IMR-90 (cell line): Measurements from ENCODE around the gene TBX15. TPM values are rescaled to one million over a fixed set of nuclear protein-coding genes. Genes with fewer than 3 reads are reported as not detected.

ENCODE experiments used
- ATAC-seq: fragments of 200-7000 bp; cut with Tn5 transposase; 2 replicates; pipeline ENCODE4 v1.9.1; 2020; ENCODE audit warnings: low read depth, mild to moderate bottlenecking, moderate library complexity
- BruUV-seq: library from RNA; stranded (reverse); fragments of 400-500 nt; replicated peaks from 2 replicates; lab custom pipeline; 2021; lab: Mats Ljungman, UMichigan
- CTCF ChIA-PET: fragments of 300-600 bp; formaldehyde crosslinking; extraction: SDS; loops from one replicate; lab custom pipeline; 2021; ENCODE audit warnings: antibody characterized with exemption; lab: Yijun Ruan, JAX
- POLR2A ChIA-PET: fragments of 300-600 bp; sonication (Branson Sonifier 250); formaldehyde crosslinking; loops from one replicate; lab custom pipeline; 2022; ENCODE audit warnings: antibody characterized with exemption; ENCODE audit not compliant: unreplicated experiment; lab: Charles Lee
- DNase-seq: peaks from one replicate; pipeline ENCODE4 v3.0.0; 2013
- H2AFZ ChIP-seq: replicated peaks from 2 replicates; pipeline ENCODE3; 2013; ENCODE audit warnings: low read length, mild to moderate bottlenecking; ENCODE audit not compliant: poor library complexity
- H2AK5ac ChIP-seq: 2 replicates; pipeline ENCODE4 v1.6.1; 2013; ENCODE audit warnings: low read depth, low read length, inconsistent platforms
- H2AK9ac ChIP-seq: replicated peaks from 2 replicates; pipeline ENCODE3; 2013; ENCODE audit warnings: mild to moderate bottlenecking, low read depth, low read length, moderate library complexity; ENCODE audit not compliant: poor library complexity
- H2BK120ac ChIP-seq: 2 replicates; pipeline ENCODE4 v1.6.1; 2013; ENCODE audit warnings: low read depth, low read length, inconsistent platforms
- H2BK15ac ChIP-seq: 3 replicates; pipeline ENCODE4 v1.6.1; 2013; ENCODE audit warnings: low read depth, low read length, inconsistent platforms
- H2BK20ac ChIP-seq: 2 replicates; pipeline ENCODE4 v1.6.1; 2013; ENCODE audit warnings: low read depth, mild to moderate bottlenecking, inconsistent platforms, low read length, moderate library complexity
- H2BK5ac ChIP-seq: 2 replicates; pipeline ENCODE4 v1.6.1; 2013; ENCODE audit warnings: mild to moderate bottlenecking, low read depth, low read length, inconsistent platforms; ENCODE audit not compliant: poor library complexity, severe bottlenecking
- H3K14ac ChIP-seq: replicated peaks from 2 replicates; pipeline ENCODE4 v1.6.1; 2013; ENCODE audit warnings: low read depth, low read length, inconsistent platforms
- H3K18ac ChIP-seq: 2 replicates; pipeline ENCODE4 v1.6.1; 2013; ENCODE audit warnings: low read depth, low read length, control low read depth
- H3K23ac ChIP-seq: 2 replicates; pipeline ENCODE4 v1.6.1; 2013; ENCODE audit warnings: low read depth, low read length, inconsistent platforms
- H3K27ac ChIP-seq: 2 replicates; pipeline ENCODE4 v1.5.1; 2013; ENCODE audit warnings: mild to moderate bottlenecking, control low read depth, low read length; ENCODE audit not compliant: insufficient read depth
- H3K27me3 ChIP-seq: 2 replicates; pipeline ENCODE4 v1.6.1; 2013; ENCODE audit warnings: low read length; ENCODE audit not compliant: control insufficient read depth, insufficient read depth
- H3K36me3 ChIP-seq: 2 replicates; pipeline ENCODE4 v1.6.1; 2013; ENCODE audit warnings: low read length, mixed read lengths; ENCODE audit not compliant: control insufficient read depth, insufficient read depth
- H3K4ac ChIP-seq: 2 replicates; pipeline ENCODE4 v1.6.1; 2013; ENCODE audit warnings: low read depth, low read length, inconsistent platforms
- H3K4me1 ChIP-seq: 2 replicates; pipeline ENCODE4 v1.6.1; 2013; ENCODE audit warnings: low read length, mixed read lengths; ENCODE audit not compliant: control insufficient read depth, insufficient read depth
- H3K4me2 ChIP-seq: 2 replicates; pipeline ENCODE4 v1.6.1; 2013; ENCODE audit warnings: low read depth, mild to moderate bottlenecking, control low read depth, low read length, moderate library complexity
- H3K4me3 ChIP-seq: 2 replicates; pipeline ENCODE4 v1.5.1; 2013; ENCODE audit warnings: low read depth, mild to moderate bottlenecking, control low read depth, low read length, moderate library complexity; ENCODE audit not compliant: insufficient read depth
- H3K56ac ChIP-seq: 2 replicates; pipeline ENCODE4 v1.6.1; 2013; ENCODE audit warnings: low read length, inconsistent platforms; ENCODE audit not compliant: insufficient read depth; ENCODE audit errors: extremely low read depth
- H3K79me1 ChIP-seq, 2 experiments: 2 replicates each; pipeline ENCODE4 v1.6.1; 2013; ENCODE audit warnings: low read length in 2 of 2, inconsistent platforms in 1 of 2, low read depth in 1 of 2
- H3K9ac ChIP-seq: 2 replicates; pipeline ENCODE4 v1.6.1; 2013; ENCODE audit warnings: low read depth, low read length, control low read depth
- H3K9me1 ChIP-seq: 2 replicates; pipeline ENCODE4 v1.6.1; 2013; ENCODE audit warnings: low read length, inconsistent platforms; ENCODE audit not compliant: insufficient read depth
- H3K9me3 ChIP-seq: 2 replicates; pipeline ENCODE4 v1.6.1; 2013; ENCODE audit warnings: low read length; ENCODE audit not compliant: control insufficient read depth, insufficient read depth
- H4K20me1 ChIP-seq: 2 replicates; pipeline ENCODE4 v1.6.1; 2013; ENCODE audit warnings: low read length, inconsistent platforms; ENCODE audit not compliant: insufficient read depth
- H4K5ac ChIP-seq: 2 replicates; pipeline ENCODE4 v1.6.1; 2013; ENCODE audit warnings: mild to moderate bottlenecking, low read depth, low read length, control low read depth
- H4K8ac ChIP-seq, 2 experiments: 2 replicates each; pipeline ENCODE4 v1.6.1; 2013; ENCODE audit warnings: low read depth in 2 of 2, low read length in 2 of 2, control low read depth in 1 of 2, inconsistent platforms in 1 of 2
- H4K91ac ChIP-seq: 2 replicates; pipeline ENCODE4 v1.6.1; 2013; ENCODE audit warnings: low read depth, low read length, inconsistent platforms; ENCODE audit not compliant: insufficient read depth
- BHLHE40 ChIP-seq: fragments of 150-350 bp; IDR thresholded peaks from 2 replicates; pipeline ENCODE4 v1.6.1; 2016; ENCODE audit warnings: mild to moderate bottlenecking, low read depth, low read length
- CEBPB ChIP-seq: IDR thresholded peaks from 2 replicates; pipeline ENCODE4 v1.6.1; 2012; ENCODE audit warnings: low read depth, low read length, improper control_type of control experiment
- CHD1 ChIP-seq: IDR thresholded peaks from 2 replicates; pipeline ENCODE4 v1.6.1; 2012; ENCODE audit warnings: low read depth, low read length, improper control_type of control experiment
- ELK1 ChIP-seq: fragments of 150-350 bp; IDR thresholded peaks from 2 replicates; pipeline ENCODE4 v1.6.1; 2016; ENCODE audit warnings: low read depth, mild to moderate bottlenecking, low read length, moderate library complexity, borderline replicate concordance
- FOS ChIP-seq: fragments of 150-350 bp; IDR thresholded peaks from 2 replicates; pipeline ENCODE4 v1.6.1; 2016; ENCODE audit warnings: low read depth, low read length
- MAFK ChIP-seq: IDR thresholded peaks from 2 replicates; pipeline ENCODE4 v1.6.1; 2012; ENCODE audit warnings: low read depth, low read length, improper control_type of control experiment
- MAZ ChIP-seq: IDR thresholded peaks from 2 replicates; pipeline ENCODE4 v1.6.1; 2012; ENCODE audit warnings: low read depth, mild to moderate bottlenecking, low read length, improper control_type of control experiment, moderate library complexity, borderline replicate concordance
- MXI1 ChIP-seq: IDR thresholded peaks from 2 replicates; pipeline ENCODE4 v1.6.1; 2012; ENCODE audit warnings: low read depth, mild to moderate bottlenecking, low read length, moderate library complexity, borderline replicate concordance
- POLR2A ChIP-seq: IDR thresholded peaks from 2 replicates; pipeline ENCODE4 v1.6.1; 2012; ENCODE audit warnings: mild to moderate bottlenecking, low read depth, low read length
- RAD21 ChIP-seq: IDR thresholded peaks from 2 replicates; pipeline ENCODE4 v1.6.1; 2012; ENCODE audit warnings: low read length, improper control_type of control experiment
- RCOR1 ChIP-seq: IDR thresholded peaks from 2 replicates; pipeline ENCODE4 v1.6.1; 2012; ENCODE audit warnings: mild to moderate bottlenecking, low read length, improper control_type of control experiment; ENCODE audit not compliant: insufficient replicate concordance
- RFX5 ChIP-seq: IDR thresholded peaks from 2 replicates; pipeline ENCODE4 v1.8.0; 2012; ENCODE audit warnings: low read depth, mild to moderate bottlenecking, low read length, moderate library complexity
- SMC3 ChIP-seq: fragments of 150-350 bp; IDR thresholded peaks from 2 replicates; pipeline ENCODE4 v1.6.1; 2016; ENCODE audit warnings: low read depth, mild to moderate bottlenecking, antibody characterized with exemption, low read length, moderate library complexity
- WGBS, 2 experiments: methylation state at CpG; one replicate each; pipeline versions ENCODE4 v1.1.5 to v1.1.7; 2013; ENCODE audit warnings: missing lambda C conversion rate in 2 of 2; ENCODE audit not compliant: insufficient read length in 1 of 2; ENCODE audit errors: extremely low coverage in 2 of 2; 5-methylcytosine and 5-hydroxymethylcytosine counted together
- dilution Hi-C: fragments of 300-500 bp; cut with HindIII; formaldehyde crosslinking; loops from one replicate; pipeline ENCODE4 v1.14.3; 2018; ENCODE audit warnings: low sequenced_read_pairs; ENCODE audit not compliant: unreplicated experiment
- in situ Hi-C: fragments of 300-500 bp; cut with MboI; formaldehyde crosslinking; loops from 3 replicates; pipeline ENCODE4 v1.14.3; 2019; ENCODE audit warnings: low sequenced_read_pairs, inconsistent platforms, mixed read lengths
- intact Hi-C: fragments of 100-400 bp; cut with micrococcal nuclease; formaldehyde crosslinking; loops from 2 replicates; pipeline ENCODE4 v1.10.0; 2022
- polyA plus RNA-seq, 3 experiments: library from polyadenylated mRNA; depleted of rRNA; stranded (reverse); fragments of >200 nt; gene quantifications; 2 replicates each; pipeline ENCODE4 v1.2.3, GENCODE V29; 2012; ENCODE audit warnings: low replicate concordance in 1 of 3
- total RNA-seq: library from RNA; depleted of rRNA; stranded (reverse); fragments of >200 nt; gene quantifications from 2 replicates; pipeline ENCODE4 v1.2.3, GENCODE V29; 2012
- TF ChIP-seq, protein P1 (sequence below): fragments of 150-350 bp; IDR thresholded peaks from 2 replicates; pipeline ENCODE4 v1.6.1; 2017; ENCODE audit warnings: mild to moderate bottlenecking, antibody characterized with exemption, low read length, low read depth
- TF ChIP-seq, protein P2 (sequence below): conservative IDR thresholded peaks from 2 replicates; pipeline ENCODE4 v1.5.1; 2012; ENCODE audit warnings: mild to moderate bottlenecking, low read depth, low read length, improper control_type of control experiment

The TBX15 gene
- total and polyA plus RNA-seq, 2 of the 4 experiments (the other 2 are of a cell fraction) = not detected

DNA sequence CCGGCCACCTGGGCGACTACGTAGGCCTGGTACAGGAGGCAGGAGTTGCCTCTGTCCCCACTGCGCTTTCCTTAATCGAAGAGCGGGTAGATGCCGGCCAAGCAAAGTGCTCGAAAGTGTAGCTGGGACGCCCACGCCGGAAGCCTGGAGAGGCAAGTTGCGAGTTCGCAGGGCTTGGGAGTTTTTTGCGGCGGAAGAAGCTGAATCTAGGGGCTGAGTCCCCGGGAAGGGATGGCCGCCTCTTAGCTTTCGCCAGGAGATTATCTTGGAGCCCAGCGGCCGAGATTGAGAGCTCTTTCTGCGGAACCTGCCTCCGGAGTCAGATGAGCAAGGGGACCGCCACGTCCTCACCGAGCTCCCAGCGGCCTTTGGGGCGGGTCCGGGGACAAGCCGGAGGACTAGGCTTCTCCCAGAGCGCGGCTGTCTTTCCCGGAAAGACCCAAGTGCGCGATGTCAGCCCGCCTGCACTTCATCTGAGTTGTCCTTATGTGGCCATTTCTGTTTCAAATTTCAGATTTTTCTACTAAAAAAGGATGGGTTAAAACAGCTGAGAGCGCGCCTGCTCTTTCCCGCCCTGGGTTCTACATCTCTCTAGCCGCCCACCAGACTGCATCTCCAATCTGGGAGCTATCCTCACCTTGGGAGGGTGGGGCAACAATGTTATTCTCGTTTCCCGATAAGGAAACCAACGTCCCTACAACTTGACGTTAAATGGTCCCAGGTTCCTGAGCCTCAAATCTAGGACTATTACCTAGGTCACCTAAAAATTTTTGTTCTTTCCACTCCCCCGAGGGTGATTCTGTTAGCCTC is 12.4 kb upstream of the TBX15 start:
- H3K9me1 ChIP-seq = no peaks in the 10 kb centered on the region
- H2AK5ac ChIP-seq = no peak overlapping the region
- H3K27me3 ChIP-seq = peaks cover 94% of the 10 kb centered on the region
- CTCF ChIA-PET = interaction anchor here (0.5 kb wide), 1 partner anchor 26 kb away, joined by 3 read pairs; no protein-coding TSS in a partner anchor
- no peak overlapping the region for H4K91ac ChIP-seq
- no peak overlapping the region for H2BK15ac ChIP-seq
- DNase-seq = no peak
- H2AK9ac ChIP-seq = no peak overlapping the region
- H3K18ac ChIP-seq = no peak overlapping the region
- H2BK20ac ChIP-seq = no peak overlapping the region
- WGBS, 2 experiments = 4% methylated on average over 17 of the region's 44 CpGs; no CpG with 5 or more reads in 1 of the 2 experiments
- H3K9me3 ChIP-seq = peaks cover 16% of the 10 kb centered on the region
- intact Hi-C loops (loop anchor here (10.0 kb wide), 1 partner anchor 134 kb away; no protein-coding TSS in a partner anchor), dilution Hi-C loops (no loop called here), in situ Hi-C loops (no loop called here)
- H3K4me1 ChIP-seq = no peaks in the 10 kb centered on the region; the same call in 1 of the 2 replicates
- no peak overlapping the region for H3K4ac ChIP-seq
- H3K27ac ChIP-seq = no peak overlapping the region
- H4K5ac ChIP-seq = no peak overlapping the region
- no TSS peak for BruUV-seq
- peak overlapping the region; percentile 74 for H2AFZ ChIP-seq
- H2BK120ac ChIP-seq = no peak overlapping the region
- ATAC-seq = no peak
- H3K14ac ChIP-seq = no peak overlapping the region
- H4K20me1 ChIP-seq = no peaks in the 10 kb centered on the region
- no peak overlapping the region for H3K56ac ChIP-seq
- POLR2A ChIA-PET = no interaction called here
- peak overlapping the region; percentile 62 for H3K4me2 ChIP-seq
- no peaks in the 10 kb centered on the region for H3K79me1 ChIP-seq
- H3K9ac ChIP-seq = no peak overlapping the region
- no peak overlapping the region for H2BK5ac ChIP-seq
- H3K36me3 ChIP-seq = no peaks in the 10 kb centered on the region
- H3K23ac ChIP-seq = no peak overlapping the region
- no peak overlapping the region; the same call in 1 of the 2 replicates for H3K4me3 ChIP-seq
- H4K8ac ChIP-seq = no peak overlapping the region
- TF ChIP-seq ELK1 (no peak), MAFK (no peak), CEBPB (no peak), POLR2A (no peak), BHLHE40 (no peak), SMC3 (no peak), RFX5 (no peak), RAD21 (no peak), FOS (no peak), MAZ (no peak), CHD1 (no peak), RCOR1 (no peak), MXI1 (no peak)
- TF ChIP-seq, protein P1, sequence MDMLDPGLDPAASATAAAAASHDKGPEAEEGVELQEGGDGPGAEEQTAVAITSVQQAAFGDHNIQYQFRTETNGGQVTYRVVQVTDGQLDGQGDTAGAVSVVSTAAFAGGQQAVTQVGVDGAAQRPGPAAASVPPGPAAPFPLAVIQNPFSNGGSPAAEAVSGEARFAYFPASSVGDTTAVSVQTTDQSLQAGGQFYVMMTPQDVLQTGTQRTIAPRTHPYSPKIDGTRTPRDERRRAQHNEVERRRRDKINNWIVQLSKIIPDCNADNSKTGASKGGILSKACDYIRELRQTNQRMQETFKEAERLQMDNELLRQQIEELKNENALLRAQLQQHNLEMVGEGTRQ = no peak
- TF ChIP-seq, protein P2, sequence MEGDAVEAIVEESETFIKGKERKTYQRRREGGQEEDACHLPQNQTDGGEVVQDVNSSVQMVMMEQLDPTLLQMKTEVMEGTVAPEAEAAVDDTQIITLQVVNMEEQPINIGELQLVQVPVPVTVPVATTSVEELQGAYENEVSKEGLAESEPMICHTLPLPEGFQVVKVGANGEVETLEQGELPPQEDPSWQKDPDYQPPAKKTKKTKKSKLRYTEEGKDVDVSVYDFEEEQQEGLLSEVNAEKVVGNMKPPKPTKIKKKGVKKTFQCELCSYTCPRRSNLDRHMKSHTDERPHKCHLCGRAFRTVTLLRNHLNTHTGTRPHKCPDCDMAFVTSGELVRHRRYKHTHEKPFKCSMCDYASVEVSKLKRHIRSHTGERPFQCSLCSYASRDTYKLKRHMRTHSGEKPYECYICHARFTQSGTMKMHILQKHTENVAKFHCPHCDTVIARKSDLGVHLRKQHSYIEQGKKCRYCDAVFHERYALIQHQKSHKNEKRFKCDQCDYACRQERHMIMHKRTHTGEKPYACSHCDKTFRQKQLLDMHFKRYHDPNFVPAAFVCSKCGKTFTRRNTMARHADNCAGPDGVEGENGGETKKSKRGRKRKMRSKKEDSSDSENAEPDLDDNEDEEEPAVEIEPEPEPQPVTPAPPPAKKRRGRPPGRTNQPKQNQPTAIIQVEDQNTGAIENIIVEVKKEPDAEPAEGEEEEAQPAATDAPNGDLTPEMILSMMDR = no peak
